ENCODE measurements around the gene SSBP4. TPM values are rescaled to one million over a fixed set of nuclear protein-coding genes. Genes with fewer than 3 reads are reported as not detected.

SSBP4 gene
- total and polyA plus RNA-seq, 9 of the 15 experiments (the other 6 are each of a cell fraction or from before 2014, with no cell fraction given): 1.1 to 189 (median 39.0) TPM

DNA sequence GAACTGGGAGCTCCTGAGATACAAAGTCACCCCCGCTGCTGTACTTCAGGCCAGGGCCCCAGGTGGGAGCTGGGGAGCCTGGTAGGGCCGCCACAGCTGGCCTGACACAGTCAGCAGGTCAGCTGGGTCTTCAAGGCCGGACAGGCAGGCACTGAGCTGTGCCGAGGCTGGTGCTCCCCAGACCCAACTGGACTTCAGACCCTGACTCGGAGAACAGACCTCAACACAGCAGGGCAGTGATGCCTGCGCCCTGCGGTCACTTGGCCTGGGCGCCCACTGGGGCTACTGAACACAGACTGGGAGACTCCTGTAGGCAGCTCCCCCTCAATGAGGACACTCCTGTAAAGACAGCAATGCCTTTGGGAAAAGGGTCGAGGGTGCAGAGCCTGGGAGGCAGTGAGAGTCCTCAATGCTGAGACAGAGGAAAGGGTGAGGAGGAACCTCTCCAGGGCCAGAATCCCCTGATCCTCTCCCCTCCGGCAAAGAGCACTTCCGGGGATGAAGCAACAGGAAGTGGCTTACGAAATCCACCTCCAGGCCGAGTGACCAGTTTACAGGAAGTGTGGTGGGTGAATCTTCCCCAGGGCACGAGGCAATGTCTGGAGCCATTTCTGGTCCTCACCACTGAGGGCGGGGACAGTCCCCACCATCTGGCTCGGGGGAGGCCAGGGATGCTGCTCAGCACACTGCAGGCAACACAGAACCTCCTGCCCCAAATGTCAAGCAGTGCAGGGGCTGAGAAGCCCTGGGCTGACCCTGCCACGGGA lies 59.5 kb downstream of the SSBP4 start (continued):
- TF ChIP-seq, protein P1, sequence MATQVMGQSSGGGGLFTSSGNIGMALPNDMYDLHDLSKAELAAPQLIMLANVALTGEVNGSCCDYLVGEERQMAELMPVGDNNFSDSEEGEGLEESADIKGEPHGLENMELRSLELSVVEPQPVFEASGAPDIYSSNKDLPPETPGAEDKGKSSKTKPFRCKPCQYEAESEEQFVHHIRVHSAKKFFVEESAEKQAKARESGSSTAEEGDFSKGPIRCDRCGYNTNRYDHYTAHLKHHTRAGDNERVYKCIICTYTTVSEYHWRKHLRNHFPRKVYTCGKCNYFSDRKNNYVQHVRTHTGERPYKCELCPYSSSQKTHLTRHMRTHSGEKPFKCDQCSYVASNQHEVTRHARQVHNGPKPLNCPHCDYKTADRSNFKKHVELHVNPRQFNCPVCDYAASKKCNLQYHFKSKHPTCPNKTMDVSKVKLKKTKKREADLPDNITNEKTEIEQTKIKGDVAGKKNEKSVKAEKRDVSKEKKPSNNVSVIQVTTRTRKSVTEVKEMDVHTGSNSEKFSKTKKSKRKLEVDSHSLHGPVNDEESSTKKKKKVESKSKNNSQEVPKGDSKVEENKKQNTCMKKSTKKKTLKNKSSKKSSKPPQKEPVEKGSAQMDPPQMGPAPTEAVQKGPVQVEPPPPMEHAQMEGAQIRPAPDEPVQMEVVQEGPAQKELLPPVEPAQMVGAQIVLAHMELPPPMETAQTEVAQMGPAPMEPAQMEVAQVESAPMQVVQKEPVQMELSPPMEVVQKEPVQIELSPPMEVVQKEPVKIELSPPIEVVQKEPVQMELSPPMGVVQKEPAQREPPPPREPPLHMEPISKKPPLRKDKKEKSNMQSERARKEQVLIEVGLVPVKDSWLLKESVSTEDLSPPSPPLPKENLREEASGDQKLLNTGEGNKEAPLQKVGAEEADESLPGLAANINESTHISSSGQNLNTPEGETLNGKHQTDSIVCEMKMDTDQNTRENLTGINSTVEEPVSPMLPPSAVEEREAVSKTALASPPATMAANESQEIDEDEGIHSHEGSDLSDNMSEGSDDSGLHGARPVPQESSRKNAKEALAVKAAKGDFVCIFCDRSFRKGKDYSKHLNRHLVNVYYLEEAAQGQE (IDR thresholded peaks at IDR 0.05; ENCODE audit: borderline replicate concordance): no peak
- TF ChIP-seq, protein P1 (CRISPR knock-in tag; IDR thresholded peaks at IDR 0.05; ENCODE audit: low read depth): no peak
- TF ChIP-seq SREBF2 (CRISPR knock-in tag; IDR thresholded peaks at IDR 0.05) (no peak), ETV1 (tag; conservative IDR thresholded peaks at IDR 0.05; ENCODE audit: low read depth) (peak; percentile 96), SMARCE1 (IDR thresholded peaks at IDR 0.05) (peak; percentile 25; the same call in 1 of the 2 replicates), RBM22 (IDR thresholded peaks at IDR 0.05; ENCODE audit: low read depth, low read length, poor library complexity, severe bottlenecking) (no peak), PRMT5 (CRISPR knock-in tag; IDR thresholded peaks at IDR 0.05) (no peak), ILK (tag; IDR thresholded peaks at IDR 0.05; ENCODE audit: borderline replicate concordance, low read depth) (no peak), RAD51 (IDR thresholded peaks at IDR 0.05; ENCODE audit: borderline replicate concordance, low read depth) (no peak)
- TF ChIP-seq, protein P2, sequence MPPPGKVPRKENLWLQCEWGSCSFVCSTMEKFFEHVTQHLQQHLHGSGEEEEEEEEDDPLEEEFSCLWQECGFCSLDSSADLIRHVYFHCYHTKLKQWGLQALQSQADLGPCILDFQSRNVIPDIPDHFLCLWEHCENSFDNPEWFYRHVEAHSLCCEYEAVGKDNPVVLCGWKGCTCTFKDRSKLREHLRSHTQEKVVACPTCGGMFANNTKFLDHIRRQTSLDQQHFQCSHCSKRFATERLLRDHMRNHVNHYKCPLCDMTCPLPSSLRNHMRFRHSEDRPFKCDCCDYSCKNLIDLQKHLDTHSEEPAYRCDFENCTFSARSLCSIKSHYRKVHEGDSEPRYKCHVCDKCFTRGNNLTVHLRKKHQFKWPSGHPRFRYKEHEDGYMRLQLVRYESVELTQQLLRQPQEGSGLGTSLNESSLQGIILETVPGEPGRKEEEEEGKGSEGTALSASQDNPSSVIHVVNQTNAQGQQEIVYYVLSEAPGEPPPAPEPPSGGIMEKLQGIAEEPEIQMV (tag; conservative IDR thresholded peaks at IDR 0.05; ENCODE audit: low read depth): no peak
- TF ChIP-seq, protein P3, sequence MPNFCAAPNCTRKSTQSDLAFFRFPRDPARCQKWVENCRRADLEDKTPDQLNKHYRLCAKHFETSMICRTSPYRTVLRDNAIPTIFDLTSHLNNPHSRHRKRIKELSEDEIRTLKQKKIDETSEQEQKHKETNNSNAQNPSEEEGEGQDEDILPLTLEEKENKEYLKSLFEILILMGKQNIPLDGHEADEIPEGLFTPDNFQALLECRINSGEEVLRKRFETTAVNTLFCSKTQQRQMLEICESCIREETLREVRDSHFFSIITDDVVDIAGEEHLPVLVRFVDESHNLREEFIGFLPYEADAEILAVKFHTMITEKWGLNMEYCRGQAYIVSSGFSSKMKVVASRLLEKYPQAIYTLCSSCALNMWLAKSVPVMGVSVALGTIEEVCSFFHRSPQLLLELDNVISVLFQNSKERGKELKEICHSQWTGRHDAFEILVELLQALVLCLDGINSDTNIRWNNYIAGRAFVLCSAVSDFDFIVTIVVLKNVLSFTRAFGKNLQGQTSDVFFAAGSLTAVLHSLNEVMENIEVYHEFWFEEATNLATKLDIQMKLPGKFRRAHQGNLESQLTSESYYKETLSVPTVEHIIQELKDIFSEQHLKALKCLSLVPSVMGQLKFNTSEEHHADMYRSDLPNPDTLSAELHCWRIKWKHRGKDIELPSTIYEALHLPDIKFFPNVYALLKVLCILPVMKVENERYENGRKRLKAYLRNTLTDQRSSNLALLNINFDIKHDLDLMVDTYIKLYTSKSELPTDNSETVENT (CRISPR knock-in tag; IDR thresholded peaks at IDR 0.05): no peak
- TF ChIP-seq, protein P4, sequence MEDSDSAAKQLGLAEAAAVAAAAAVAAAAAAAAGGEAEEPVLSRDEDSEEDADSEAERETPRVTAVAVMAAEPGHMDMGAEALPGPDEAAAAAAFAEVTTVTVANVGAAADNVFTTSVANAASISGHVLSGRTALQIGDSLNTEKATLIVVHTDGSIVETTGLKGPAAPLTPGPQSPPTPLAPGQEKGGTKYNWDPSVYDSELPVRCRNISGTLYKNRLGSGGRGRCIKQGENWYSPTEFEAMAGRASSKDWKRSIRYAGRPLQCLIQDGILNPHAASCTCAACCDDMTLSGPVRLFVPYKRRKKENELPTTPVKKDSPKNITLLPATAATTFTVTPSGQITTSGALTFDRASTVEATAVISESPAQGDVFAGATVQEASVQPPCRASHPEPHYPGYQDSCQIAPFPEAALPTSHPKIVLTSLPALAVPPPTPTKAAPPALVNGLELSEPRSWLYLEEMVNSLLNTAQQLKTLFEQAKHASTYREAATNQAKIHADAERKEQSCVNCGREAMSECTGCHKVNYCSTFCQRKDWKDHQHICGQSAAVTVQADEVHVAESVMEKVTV (CRISPR knock-in tag; IDR thresholded peaks at IDR 0.05): no peak
- TF ChIP-seq, protein P5, sequence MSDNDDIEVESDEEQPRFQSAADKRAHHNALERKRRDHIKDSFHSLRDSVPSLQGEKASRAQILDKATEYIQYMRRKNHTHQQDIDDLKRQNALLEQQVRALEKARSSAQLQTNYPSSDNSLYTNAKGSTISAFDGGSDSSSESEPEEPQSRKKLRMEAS (CRISPR knock-in tag; IDR thresholded peaks at IDR 0.05): peak; percentile 87

All from K562 (cell line).